Karpas-422 (cell line): ENCODE measurements around the gene CHST11. TPM values are rescaled to one million over a fixed set of nuclear protein-coding genes. Genes with fewer than 3 reads are reported as not detected.

Experiments used
- DNase-seq: peaks from one replicate; pipeline ENCODE4 v3.0.0-alpha.2; 2015
- H2AFZ ChIP-seq: fragments of 200-600 bp; sonication (generic); 2 replicates; pipeline ENCODE4 v1.6.1; 2014; ENCODE audit warnings: antibody characterized with exemption, low read length, mixed read lengths
- H3K27ac ChIP-seq: fragments of 200-600 bp; sonication (generic); 2 replicates; pipeline ENCODE4 v1.5.1; 2014; ENCODE audit warnings: mild to moderate bottlenecking, low read length, moderate library complexity
- H3K27me3 ChIP-seq: fragments of 200-600 bp; sonication (generic); 2 replicates; pipeline ENCODE4 v1.6.1; 2014; ENCODE audit warnings: low read length, mixed read lengths
- H3K36me3 ChIP-seq: fragments of 200-600 bp; sonication (generic); 2 replicates; pipeline ENCODE4 v1.6.1; 2014; ENCODE audit warnings: low read length, mixed read lengths; ENCODE audit not compliant: insufficient read depth
- H3K4me1 ChIP-seq: fragments of 200-600 bp; sonication (generic); 2 replicates; pipeline ENCODE4 v1.6.1; 2014; ENCODE audit warnings: mild to moderate bottlenecking, low read length, mixed read lengths
- H3K4me2 ChIP-seq: fragments of 200-600 bp; sonication (generic); 2 replicates; pipeline ENCODE4 v1.6.1; 2014; ENCODE audit warnings: low read length, low read depth, mild to moderate bottlenecking; ENCODE audit not compliant: poor library complexity, severe bottlenecking
- H3K4me3 ChIP-seq: fragments of 200-600 bp; sonication (generic); 2 replicates; pipeline ENCODE4 v1.5.1; 2014; ENCODE audit warnings: mild to moderate bottlenecking, antibody characterized with exemption, low read length, mixed read lengths
- H3K79me2 ChIP-seq: fragments of 200-600 bp; sonication (generic); 2 replicates; pipeline ENCODE4 v1.6.1; 2014; ENCODE audit warnings: mild to moderate bottlenecking, low read length, mixed read lengths
- H3K9ac ChIP-seq: fragments of 200-600 bp; sonication (generic); 2 replicates; pipeline ENCODE4 v1.6.0; 2014; ENCODE audit warnings: low read length
- H3K9me2 ChIP-seq: fragments of 200-600 bp; sonication (generic), shearing (Covaris generic); replicated peaks from 2 replicates; pipeline ENCODE4 v1.6.0; 2014; ENCODE audit warnings: mild to moderate bottlenecking, low read length, moderate library complexity; ENCODE audit not compliant: insufficient read depth
- H3K9me3 ChIP-seq: fragments of 300-700, 200-600 bp; sonication (generic); 2 replicates; pipeline ENCODE4 v1.6.1; 2014; ENCODE audit warnings: low read length, mixed read lengths
- H4K20me1 ChIP-seq: fragments of 200-600 bp; sonication (generic); 2 replicates; pipeline ENCODE4 v1.6.1; 2014; ENCODE audit warnings: mild to moderate bottlenecking, antibody characterized with exemption, low read length, low read depth; ENCODE audit not compliant: insufficient read depth
- total RNA-seq: library from RNA; depleted of rRNA; stranded (reverse); fragments of >200 nt; shearing (Covaris generic); gene quantifications from 2 replicates; pipeline ENCODE4 v1.2.3, GENCODE V29; 2014; ENCODE audit warnings: low replicate concordance

Gene CHST11
- total RNA-seq, 1 experiment from 2014 or later = not detected

DNA sequence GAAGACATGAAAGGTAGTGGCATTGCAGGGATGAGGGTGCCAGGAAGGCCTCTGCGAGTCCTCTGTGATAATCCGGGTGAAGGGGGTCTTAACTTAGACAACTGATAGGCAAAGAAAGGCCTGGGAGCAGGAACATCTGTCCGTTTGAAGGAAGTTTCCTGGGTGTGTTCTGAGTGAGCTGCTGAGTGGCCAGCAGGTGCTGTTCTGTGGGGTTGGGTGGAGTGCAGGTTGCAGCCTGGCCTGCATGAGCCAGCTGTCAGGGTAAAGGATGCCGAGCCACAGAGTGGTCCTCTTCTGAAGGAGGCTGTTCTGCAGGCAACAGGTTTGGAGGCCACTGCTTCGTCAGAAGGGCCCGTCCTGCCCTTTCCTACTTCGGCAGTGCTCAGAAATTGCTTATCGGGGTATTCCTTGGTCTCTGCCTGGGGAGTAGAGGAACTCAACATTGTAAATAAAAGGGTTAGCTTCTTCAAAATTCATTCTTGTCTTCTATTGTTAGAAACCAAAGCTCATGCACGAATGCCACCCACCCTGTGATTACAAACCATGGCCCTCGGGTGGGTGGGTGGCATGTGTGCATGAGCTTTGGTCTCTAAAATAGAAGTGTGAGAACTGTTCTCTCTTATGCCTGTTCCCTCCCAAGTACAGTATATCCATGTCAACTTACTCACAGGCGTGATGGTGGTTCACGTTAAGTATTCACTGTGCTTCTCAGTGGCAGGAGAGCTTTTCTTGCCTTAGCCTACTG lies 118.9 kb downstream of the CHST11 start:
- peaks cover 12% of the 10 kb centered on the region for H3K4me1 ChIP-seq
- no peak overlapping the region for H3K27ac ChIP-seq
- no peak overlapping the region for H2AFZ ChIP-seq
- no peaks in the 10 kb centered on the region for H4K20me1 ChIP-seq
- H3K79me2 ChIP-seq = no peaks in the 10 kb centered on the region
- no peak overlapping the region for H3K4me3 ChIP-seq
- no peaks in the 10 kb centered on the region for H3K9me2 ChIP-seq
- H3K27me3 ChIP-seq = no peaks in the 10 kb centered on the region
- H3K9me3 ChIP-seq = no peaks in the 10 kb centered on the region
- H3K36me3 ChIP-seq = no peaks in the 10 kb centered on the region
- no peak for DNase-seq
- H3K4me2 ChIP-seq = no peak overlapping the region
- H3K9ac ChIP-seq = no peak overlapping the region

DNA sequence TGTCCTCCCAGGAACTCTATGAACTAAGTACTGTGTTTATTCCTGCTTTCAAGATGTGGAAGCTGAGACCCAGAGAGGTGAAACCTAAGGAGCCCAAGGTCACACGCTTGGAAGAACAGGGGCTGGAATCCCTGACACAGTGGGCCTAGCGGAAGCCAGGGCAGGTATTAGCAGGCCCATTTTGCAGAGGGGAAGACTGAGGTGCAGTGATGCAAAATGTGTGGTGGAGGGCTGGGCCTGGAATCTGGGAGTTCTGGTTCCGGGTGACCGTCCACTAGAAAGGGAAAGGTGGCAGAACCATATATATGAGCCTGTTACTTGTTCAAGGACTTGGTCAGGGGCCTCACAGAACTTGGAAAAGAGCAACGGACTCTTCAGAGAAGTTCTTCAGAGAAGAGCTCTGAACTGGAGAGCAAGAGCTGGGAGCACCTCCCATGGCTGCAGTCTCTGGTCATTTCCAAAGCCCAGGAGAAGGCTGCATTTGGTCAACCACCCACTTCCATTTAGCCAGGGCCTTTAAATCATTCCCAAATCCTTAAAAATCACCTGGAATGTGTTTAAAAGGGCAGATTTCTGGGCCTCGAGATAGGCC lies 119.5 kb downstream of the CHST11 start:
- Histone ChIP-seq H3K4me3 (no peak overlapping the region), H3K4me1 (peaks cover 19% of the 10 kb centered on the region), H3K27ac (no peak overlapping the region), H3K27me3 (no peaks in the 10 kb centered on the region), H3K9me3 (no peaks in the 10 kb centered on the region), H3K79me2 (no peaks in the 10 kb centered on the region), H3K4me2 (no peak overlapping the region), H2AFZ (no peak overlapping the region), H4K20me1 (no peaks in the 10 kb centered on the region), H3K9me2 (no peaks in the 10 kb centered on the region), H3K9ac (no peak overlapping the region), H3K36me3 (no peaks in the 10 kb centered on the region)
- DNase-seq = no peak

DNA sequence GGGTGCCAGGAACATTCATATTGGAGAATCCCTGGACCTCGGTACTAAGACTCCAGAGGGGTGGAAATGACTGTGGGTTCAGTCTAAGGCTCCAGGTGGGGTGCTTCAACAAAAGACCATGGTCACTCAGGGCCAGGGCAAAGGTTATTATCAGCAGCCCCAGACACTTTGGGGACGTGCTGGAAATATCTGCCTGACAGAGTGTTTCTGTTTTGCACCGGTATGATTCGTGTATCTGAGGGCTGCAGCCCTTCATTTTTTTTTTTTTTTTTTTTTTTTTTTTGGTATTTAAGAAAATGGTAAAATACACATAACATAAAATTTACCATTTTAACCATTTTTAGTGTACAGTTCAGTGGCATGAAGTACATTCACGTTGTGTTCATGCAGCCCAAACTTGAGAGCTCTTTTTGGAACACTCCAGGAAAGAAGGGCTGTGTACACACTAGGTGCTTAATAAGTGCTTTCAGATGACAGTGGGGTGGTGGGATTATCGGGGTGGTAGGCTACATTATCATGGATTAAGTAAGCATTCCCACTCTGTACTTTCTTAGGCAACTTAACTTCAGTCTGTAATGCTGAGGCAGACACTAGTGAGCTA lies 120.3 kb downstream of the CHST11 start:
- no peak overlapping the region for H3K27ac ChIP-seq
- no peaks in the 10 kb centered on the region for H3K27me3 ChIP-seq
- H3K4me2 ChIP-seq = no peak overlapping the region
- no peak overlapping the region for H2AFZ ChIP-seq
- no peak overlapping the region for H3K4me3 ChIP-seq
- no peaks in the 10 kb centered on the region for H3K36me3 ChIP-seq
- peaks cover 27% of the 10 kb centered on the region for H3K4me1 ChIP-seq
- no peaks in the 10 kb centered on the region for H3K79me2 ChIP-seq
- no peaks in the 10 kb centered on the region for H3K9me2 ChIP-seq
- no peaks in the 10 kb centered on the region for H4K20me1 ChIP-seq
- no peak for DNase-seq
- H3K9ac ChIP-seq = no peak overlapping the region
- H3K9me3 ChIP-seq = no peaks in the 10 kb centered on the region

DNA sequence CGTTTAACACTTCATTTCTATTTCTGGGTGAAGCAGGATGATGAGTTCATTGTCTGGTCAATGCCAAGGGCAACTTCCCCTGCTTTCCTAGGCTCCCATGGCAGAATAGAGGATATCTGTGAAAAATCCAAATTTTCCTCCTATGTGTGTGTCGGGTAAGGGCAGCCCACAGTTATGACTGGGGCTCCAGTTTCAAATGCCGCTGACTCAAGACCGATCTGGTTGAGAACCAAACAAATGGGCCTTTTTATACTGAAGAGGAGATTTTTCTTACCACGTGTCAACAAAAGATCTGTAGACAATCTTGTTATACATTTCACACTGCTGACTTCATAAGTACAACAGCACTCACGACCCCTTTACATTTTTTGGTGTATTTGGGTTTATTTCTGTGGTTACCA lies 120.8 kb downstream of the CHST11 start:
- no peak overlapping the region for H2AFZ ChIP-seq
- no peak overlapping the region for H3K4me3 ChIP-seq
- no peaks in the 10 kb centered on the region for H3K79me2 ChIP-seq
- no peak overlapping the region for H3K27ac ChIP-seq
- H3K9me2 ChIP-seq = no peaks in the 10 kb centered on the region
- peaks cover 32% of the 10 kb centered on the region for H3K4me1 ChIP-seq
- H3K36me3 ChIP-seq = no peaks in the 10 kb centered on the region
- no peak for DNase-seq
- no peaks in the 10 kb centered on the region for H3K27me3 ChIP-seq
- no peaks in the 10 kb centered on the region for H4K20me1 ChIP-seq
- H3K9me3 ChIP-seq = no peaks in the 10 kb centered on the region
- H3K4me2 ChIP-seq = no peak overlapping the region
- H3K9ac ChIP-seq = no peak overlapping the region

DNA sequence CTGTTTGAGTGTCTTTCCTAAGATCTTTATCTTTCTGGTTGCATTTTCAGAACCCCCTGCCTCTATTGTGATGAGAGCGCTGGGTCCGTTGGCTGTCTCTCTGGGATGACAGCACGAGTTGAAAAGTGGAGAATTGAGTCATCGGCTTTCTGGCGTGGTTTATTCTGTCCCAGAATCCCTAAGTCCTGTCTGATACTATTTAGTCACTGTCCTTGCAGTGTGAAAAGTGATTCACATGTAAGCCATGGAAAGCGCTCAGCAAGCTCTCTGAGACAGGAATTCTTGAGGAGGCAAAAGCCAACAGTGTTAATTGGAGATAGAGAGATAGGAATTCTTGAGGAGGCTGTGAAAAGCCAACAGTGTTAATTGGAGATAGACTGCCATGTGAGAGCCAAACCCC lies 121.7 kb downstream of the CHST11 start:
- no peaks in the 10 kb centered on the region for H3K79me2 ChIP-seq
- no peaks in the 10 kb centered on the region for H3K9me2 ChIP-seq
- no peak overlapping the region for H2AFZ ChIP-seq
- no peaks in the 10 kb centered on the region for H3K36me3 ChIP-seq
- H3K27me3 ChIP-seq = no peaks in the 10 kb centered on the region
- no peak overlapping the region for H3K27ac ChIP-seq
- peaks cover 40% of the 10 kb centered on the region for H3K4me1 ChIP-seq
- H4K20me1 ChIP-seq = no peaks in the 10 kb centered on the region
- no peak overlapping the region for H3K4me2 ChIP-seq
- H3K4me3 ChIP-seq = no peak overlapping the region
- no peaks in the 10 kb centered on the region for H3K9me3 ChIP-seq
- no peak for DNase-seq
- H3K9ac ChIP-seq = no peak overlapping the region

DNA sequence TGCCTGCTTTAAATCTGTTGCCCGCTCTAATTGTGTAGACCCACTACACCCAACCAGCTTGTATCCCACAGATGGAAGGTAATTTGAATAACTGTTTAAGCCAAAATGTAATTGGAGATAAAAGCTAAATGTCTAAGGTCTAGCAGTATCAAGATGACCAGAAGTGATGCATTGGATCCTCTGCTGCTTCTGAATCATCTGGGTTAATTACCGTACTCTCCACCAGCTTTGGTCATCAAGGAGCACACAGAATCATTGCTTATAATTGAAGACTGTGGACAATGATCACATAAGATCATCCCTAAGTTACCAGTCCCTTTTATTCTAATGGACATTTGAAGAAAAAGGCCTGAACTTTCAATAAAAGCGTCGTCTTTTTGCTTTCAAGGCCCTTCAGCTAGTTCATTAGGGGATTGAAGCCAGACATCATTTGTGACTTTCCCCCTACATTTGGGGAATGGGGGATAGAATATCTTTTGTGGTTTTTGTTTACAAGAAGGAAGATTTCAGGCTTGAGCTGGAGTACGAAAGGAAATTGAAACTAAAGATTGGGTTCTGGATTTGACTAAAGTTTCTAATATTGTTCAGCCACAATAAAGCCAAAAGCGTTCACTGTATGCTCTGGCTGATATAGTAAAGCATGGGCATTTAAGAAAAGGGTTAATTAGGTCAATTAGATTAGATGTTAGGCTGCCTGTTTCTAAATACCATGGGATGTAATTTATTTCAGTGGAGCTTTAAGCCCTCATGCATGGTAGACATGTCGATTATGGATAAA lies 123.2 kb downstream of the CHST11 start:
- Histone ChIP-seq H3K4me3 (no peak overlapping the region), H3K27me3 (no peaks in the 10 kb centered on the region), H2AFZ (no peak overlapping the region), H3K4me1 (peaks cover 47% of the 10 kb centered on the region), H3K27ac (no peak overlapping the region), H3K4me2 (peak overlapping the region; percentile 36), H4K20me1 (no peaks in the 10 kb centered on the region), H3K36me3 (no peaks in the 10 kb centered on the region), H3K9ac (no peak overlapping the region), H3K9me3 (no peaks in the 10 kb centered on the region), H3K9me2 (no peaks in the 10 kb centered on the region), H3K79me2 (no peaks in the 10 kb centered on the region)
- no peak for DNase-seq

DNA sequence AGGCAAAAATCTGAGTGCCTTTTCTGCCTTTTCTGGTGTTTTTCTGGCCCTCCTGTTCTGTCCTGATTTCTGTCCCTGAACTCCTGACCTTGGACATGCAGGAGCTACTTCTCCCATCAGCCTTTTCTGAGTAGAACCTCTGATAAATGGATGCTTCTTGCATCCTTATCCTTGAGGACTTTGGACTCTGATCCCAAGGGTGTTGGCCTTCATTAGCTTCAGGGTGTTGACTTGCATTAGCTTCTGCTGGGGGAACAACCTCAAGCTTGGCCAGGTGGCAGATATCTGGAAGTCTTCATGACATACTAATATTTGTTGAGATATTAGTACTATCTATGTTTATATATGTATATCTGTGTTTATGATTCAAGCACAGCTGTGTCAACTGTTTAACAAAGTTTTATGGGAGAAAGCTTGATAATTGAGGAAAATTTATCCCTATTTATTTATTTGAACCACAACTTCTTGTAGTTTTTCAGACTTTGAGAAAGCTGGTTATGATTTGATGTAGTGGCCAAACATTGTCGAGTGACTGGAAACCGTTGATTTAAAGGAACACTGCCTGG lies 124.3 kb downstream of the CHST11 start:
- Histone ChIP-seq H3K4me1 (peaks cover 47% of the 10 kb centered on the region), H3K27ac (no peak overlapping the region), H3K9me3 (no peaks in the 10 kb centered on the region), H3K9me2 (no peaks in the 10 kb centered on the region), H3K79me2 (no peaks in the 10 kb centered on the region), H3K36me3 (no peaks in the 10 kb centered on the region), H4K20me1 (no peaks in the 10 kb centered on the region), H3K27me3 (no peaks in the 10 kb centered on the region), H3K4me2 (no peak overlapping the region), H3K4me3 (no peak overlapping the region), H2AFZ (no peak overlapping the region), H3K9ac (no peak overlapping the region)
- no peak for DNase-seq

DNA sequence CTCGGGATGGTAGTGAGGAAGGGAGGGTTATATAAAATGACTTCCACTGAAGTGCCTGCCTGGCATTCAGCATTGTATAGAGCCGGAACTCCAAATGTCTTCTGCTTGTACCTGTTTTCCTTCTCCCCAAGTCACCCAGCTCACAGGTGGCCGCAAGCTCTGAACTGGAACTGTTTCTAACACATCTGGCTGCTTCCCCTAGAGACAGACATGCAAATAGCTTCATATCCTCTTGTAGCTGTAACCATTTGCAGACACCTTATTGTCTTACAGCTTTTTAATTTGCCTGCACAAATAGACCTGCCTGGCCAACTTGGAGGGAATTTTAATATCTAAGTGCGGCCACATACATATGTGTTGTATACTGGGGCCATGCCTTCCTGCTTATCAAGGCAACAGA lies 126.0 kb downstream of the CHST11 start:
- Histone ChIP-seq H3K27ac (peak overlapping the region; percentile 54), H3K4me2 (peak overlapping the region; percentile 73), H3K36me3 (no peaks in the 10 kb centered on the region), H3K27me3 (no peaks in the 10 kb centered on the region), H2AFZ (no peak overlapping the region), H3K4me3 (peak overlapping the region; percentile 53), H3K9ac (no peak overlapping the region), H4K20me1 (no peaks in the 10 kb centered on the region), H3K4me1 (peaks cover 47% of the 10 kb centered on the region), H3K9me2 (no peaks in the 10 kb centered on the region), H3K9me3 (no peaks in the 10 kb centered on the region), H3K79me2 (no peaks in the 10 kb centered on the region)
- peak; percentile 89 for DNase-seq
